A673 (cell line): ENCODE data around the gene HSF2BP. TPM values are rescaled to one million over a fixed set of nuclear protein-coding genes. Genes with fewer than 3 reads are reported as not detected.

Experiments used
- BruUV-seq: library from RNA; stranded (reverse); fragments of 400-500 nt; replicated peaks from 2 replicates; lab custom pipeline; 2021; lab: Mats Ljungman, UMichigan
- CTCF ChIA-PET: fragments of 300-600 bp; sonication (Branson Sonifier 250); formaldehyde crosslinking; loops from one replicate; lab custom pipeline; 2022; ENCODE audit warnings: antibody characterized with exemption; lab: Charles Lee
- POLR2A ChIA-PET: fragments of 300-600 bp; sonication (Branson Sonifier 250); formaldehyde crosslinking; loops from one replicate; lab custom pipeline; 2022; ENCODE audit warnings: antibody characterized with exemption; ENCODE audit not compliant: low non-redundant PET; lab: Charles Lee
- DNase-seq: peaks from one replicate; pipeline ENCODE4 v3.0.0-alpha.2; 2015; ENCODE audit warnings: low spot score
- H3K27ac ChIP-seq: fragments of 200-600 bp; sonication (generic); 2 replicates; pipeline ENCODE4 v1.5.1; 2016; ENCODE audit warnings: mixed run types, low read depth, mild to moderate bottlenecking, mixed read lengths, antibody characterized with exemption, low read length; ENCODE audit not compliant: poor library complexity, severe bottlenecking
- H3K27me3 ChIP-seq: fragments of 200-600 bp; sonication (generic); replicated peaks from 2 replicates; pipeline ENCODE4 v1.6.1; 2017; ENCODE audit warnings: mixed run types, low read depth, mild to moderate bottlenecking, mixed read lengths, antibody characterized with exemption, low read length; ENCODE audit not compliant: insufficient read depth, poor library complexity
- H3K36me3 ChIP-seq: fragments of 200-600 bp; sonication (generic); 2 replicates; pipeline ENCODE4 v1.6.1; 2016; ENCODE audit warnings: mixed run types, mild to moderate bottlenecking, mixed read lengths, antibody characterized with exemption, low read length; ENCODE audit not compliant: insufficient read depth, poor library complexity, severe bottlenecking
- H3K4me1 ChIP-seq: fragments of 200-600 bp; sonication (generic); 2 replicates; pipeline ENCODE4 v1.6.1; 2017; ENCODE audit warnings: mixed run types, mild to moderate bottlenecking, mixed read lengths, antibody characterized with exemption, low read length; ENCODE audit not compliant: insufficient read depth, poor library complexity, severe bottlenecking
- H3K4me3 ChIP-seq: fragments of 200-600 bp; sonication (generic); 2 replicates; pipeline ENCODE4 v1.5.1; 2016; ENCODE audit warnings: low read depth, mixed run types, mild to moderate bottlenecking, mixed read lengths, low read length; ENCODE audit not compliant: poor library complexity, severe bottlenecking
- H3K9me3 ChIP-seq: fragments of 200-600 bp; sonication (generic); 2 replicates; pipeline ENCODE4 v1.6.1; 2016; ENCODE audit warnings: mixed run types, low read depth, mild to moderate bottlenecking, mixed read lengths, antibody characterized with exemption, low read length; ENCODE audit not compliant: poor library complexity, severe bottlenecking
- EZH2 ChIP-seq: fragments of 200-600 bp; sonication (generic); IDR thresholded peaks from 2 replicates; pipeline ENCODE4 v1.6.1; 2017; ENCODE audit warnings: borderline replicate concordance, low read depth, mild to moderate bottlenecking, mixed read lengths, antibody characterized with exemption, low read length; ENCODE audit not compliant: poor library complexity, severe bottlenecking
- intact Hi-C: fragments of 100-400 bp; cut with micrococcal nuclease; formaldehyde crosslinking; loops from one replicate; pipeline ENCODE4 v1.10.0; 2022; ENCODE audit not compliant: unreplicated experiment
- total RNA-seq: library from RNA; stranded (reverse); gene quantifications from 2 replicates; pipeline ENCODE4 v1.2.3, GENCODE V29; 2021
- TF ChIP-seq, protein P1 (sequence below): fragments of 300-800, 200-600 bp; sonication (generic); conservative IDR thresholded peaks from 2 replicates; pipeline ENCODE4 v1.5.1; 2017; ENCODE audit warnings: low read depth, mild to moderate bottlenecking, antibody characterized with exemption, low read length, moderate library complexity, mixed read lengths

The HSF2BP gene
- total RNA-seq, 1 experiment from 2014 or later: 2.4 TPM

GRCh38 chr21:43690346-43690745, 31.1 kb upstream of the HSF2BP start:
- intact Hi-C loops: no loop called here
- no peaks in the 10 kb centered on the region for H3K9me3 ChIP-seq
- no peak overlapping the region for H3K27ac ChIP-seq
- TF ChIP-seq, protein P1, sequence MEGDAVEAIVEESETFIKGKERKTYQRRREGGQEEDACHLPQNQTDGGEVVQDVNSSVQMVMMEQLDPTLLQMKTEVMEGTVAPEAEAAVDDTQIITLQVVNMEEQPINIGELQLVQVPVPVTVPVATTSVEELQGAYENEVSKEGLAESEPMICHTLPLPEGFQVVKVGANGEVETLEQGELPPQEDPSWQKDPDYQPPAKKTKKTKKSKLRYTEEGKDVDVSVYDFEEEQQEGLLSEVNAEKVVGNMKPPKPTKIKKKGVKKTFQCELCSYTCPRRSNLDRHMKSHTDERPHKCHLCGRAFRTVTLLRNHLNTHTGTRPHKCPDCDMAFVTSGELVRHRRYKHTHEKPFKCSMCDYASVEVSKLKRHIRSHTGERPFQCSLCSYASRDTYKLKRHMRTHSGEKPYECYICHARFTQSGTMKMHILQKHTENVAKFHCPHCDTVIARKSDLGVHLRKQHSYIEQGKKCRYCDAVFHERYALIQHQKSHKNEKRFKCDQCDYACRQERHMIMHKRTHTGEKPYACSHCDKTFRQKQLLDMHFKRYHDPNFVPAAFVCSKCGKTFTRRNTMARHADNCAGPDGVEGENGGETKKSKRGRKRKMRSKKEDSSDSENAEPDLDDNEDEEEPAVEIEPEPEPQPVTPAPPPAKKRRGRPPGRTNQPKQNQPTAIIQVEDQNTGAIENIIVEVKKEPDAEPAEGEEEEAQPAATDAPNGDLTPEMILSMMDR: no peak
- TF ChIP-seq EZH2: no peak
- POLR2A ChIA-PET: no interaction called here
- H3K36me3 ChIP-seq: peaks cover 85% of the 10 kb centered on the region
- H3K4me3 ChIP-seq: no peak overlapping the region
- no peak for DNase-seq
- H3K4me1 ChIP-seq: no peaks in the 10 kb centered on the region
- CTCF ChIA-PET: no interaction called here
- H3K27me3 ChIP-seq: no peaks in the 10 kb centered on the region
- BruUV-seq: no TSS peak

- DNase-seq: no peak
- ChIA-PET POLR2A (no interaction called here), CTCF (no interaction called here)
- intact Hi-C loops: no loop called here
- Histone ChIP-seq H3K36me3 (peaks cover 85% of the 10 kb centered on the region), H3K27ac (no peak overlapping the region), H3K9me3 (no peaks in the 10 kb centered on the region), H3K4me1 (no peaks in the 10 kb centered on the region), H3K27me3 (no peaks in the 10 kb centered on the region), H3K4me3 (no peak overlapping the region)
- BruUV-seq: no TSS peak
- TF ChIP-seq EZH2: no peak
- TF ChIP-seq, protein P1: no peak
Measured at GRCh38 chr21:43689556-43690337, 30.5 kb upstream of the HSF2BP start.

GRCh38 chr21:43688906-43689305, 29.6 kb upstream of the HSF2BP start:
- DNase-seq: no peak
- H3K36me3 ChIP-seq: peaks cover 88% of the 10 kb centered on the region
- intact Hi-C loops: no loop called here
- H3K4me3 ChIP-seq: no peak overlapping the region
- ChIA-PET POLR2A (no interaction called here), CTCF (no interaction called here)
- BruUV-seq: no TSS peak
- no peaks in the 10 kb centered on the region for H3K4me1 ChIP-seq
- H3K27me3 ChIP-seq: no peaks in the 10 kb centered on the region
- no peak for TF ChIP-seq EZH2
- TF ChIP-seq, protein P1: no peak
- H3K9me3 ChIP-seq: no peaks in the 10 kb centered on the region
- no peak overlapping the region for H3K27ac ChIP-seq
